HG03342 (cell line): ENCODE measurements around the gene STX5.
"Not testable (repeated sequence)": the region's sequence is repeated elsewhere in the genome, so short reads cannot be mapped to it uniquely, and the experiment has no call there.

ENCODE experiments used
- ATAC-seq: cut with Tn5 transposase; IDR thresholded peaks from one replicate; pipeline ENCODE4 v1.9.1; 2021; ENCODE audit warnings: mild to moderate bottlenecking, moderate library complexity; ENCODE audit not compliant: unreplicated experiment

The STX5 gene

GRCh38 chr11:62788991-62789390 is 42.9 kb downstream of the STX5 start:
- no peak for ATAC-seq

DNA sequence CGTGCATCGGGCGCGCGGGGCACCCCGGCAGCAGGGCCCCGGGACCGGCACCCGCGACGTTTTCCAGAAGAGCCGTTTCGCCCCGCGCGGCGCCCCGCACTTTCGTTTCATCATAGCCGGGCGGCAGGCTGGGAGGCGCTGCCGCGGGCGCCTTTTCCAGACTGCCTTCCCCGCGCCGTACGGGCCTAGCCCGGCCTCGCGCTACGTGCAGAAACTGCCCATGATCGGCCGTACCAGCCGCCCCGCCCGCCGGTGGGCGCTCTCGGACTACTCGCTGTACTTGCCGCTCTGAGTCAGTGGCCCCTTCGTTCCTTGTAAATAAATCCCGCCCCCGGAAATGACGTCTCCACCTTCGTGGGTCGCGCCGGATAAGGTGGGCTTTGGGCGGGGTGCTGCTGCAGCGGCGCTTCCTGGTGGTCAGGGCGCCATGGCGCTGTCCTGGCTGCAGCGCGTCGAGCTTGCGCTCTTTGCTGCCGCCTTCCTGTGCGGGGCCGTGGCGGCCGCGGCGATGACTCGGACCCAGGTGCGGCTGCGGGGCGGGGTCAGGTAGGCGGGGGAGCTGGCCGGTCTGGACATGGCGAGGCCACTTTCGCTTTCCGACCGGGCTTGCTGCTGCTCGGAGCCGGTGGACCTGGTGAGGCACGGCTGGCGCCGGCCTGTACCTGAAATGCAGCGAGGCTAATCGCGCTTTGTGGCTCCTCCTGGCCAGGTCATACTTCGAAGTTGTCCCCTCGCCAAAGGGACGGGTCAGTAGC is 44.7 kb downstream of the STX5 start, which contains the start of gene TMEM179B:
TMEM179B (plus strand) TSS at position 398 of the 755 bp plus-strand sequence; CDS start at position 428, 30 bp downstream.
- peak; percentile 69 for ATAC-seq

- peak; percentile 57 for ATAC-seq
Measured at GRCh38 chr11:62786318-62787004, 45.4 kb downstream of the STX5 start.

DNA sequence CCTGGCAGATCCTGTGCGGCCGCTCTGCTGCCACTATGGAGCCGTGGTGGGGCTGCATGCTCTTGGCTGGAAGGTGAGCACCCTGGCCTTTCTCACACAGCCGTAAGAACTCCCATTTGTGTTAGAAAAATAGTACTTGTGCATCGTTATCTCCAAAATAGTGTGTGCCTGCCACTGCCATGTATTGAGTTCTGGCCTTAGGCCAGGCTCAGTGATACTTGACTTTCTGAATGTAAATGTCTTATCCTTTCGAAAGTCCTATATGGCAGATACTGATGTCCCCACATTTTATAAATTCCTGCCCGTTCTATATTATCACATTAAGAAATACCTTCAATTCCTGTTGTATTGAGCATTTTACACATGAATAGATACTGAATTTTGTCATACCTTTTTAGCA is 49.1 kb downstream of the STX5 start:
- no peak for ATAC-seq

GRCh38 chr11:62778441-62778840 is 53.4 kb downstream of the STX5 start:
- ATAC-seq: no peak

DNA sequence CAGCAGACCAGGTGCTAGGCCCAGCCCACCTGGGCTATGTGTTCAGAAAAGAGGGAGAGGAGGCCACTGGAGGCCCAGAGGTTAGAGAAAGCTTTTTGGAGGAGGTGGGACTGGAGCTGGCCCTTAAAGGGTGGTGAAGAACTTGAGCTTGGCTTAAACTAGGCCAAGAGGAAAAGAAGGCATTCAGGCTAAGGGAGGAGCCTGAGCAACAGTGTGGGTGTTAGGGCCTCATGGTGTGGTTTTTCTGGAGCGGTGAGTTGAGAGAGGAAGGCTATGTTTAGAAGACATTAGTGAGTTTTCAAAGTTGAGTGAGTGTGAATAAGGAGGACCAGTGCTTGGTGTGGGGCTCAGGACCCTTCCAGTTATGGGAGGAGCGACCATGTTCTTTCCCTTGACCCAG is 54.5 kb downstream of the STX5 start:
- ATAC-seq: no peak

DNA sequence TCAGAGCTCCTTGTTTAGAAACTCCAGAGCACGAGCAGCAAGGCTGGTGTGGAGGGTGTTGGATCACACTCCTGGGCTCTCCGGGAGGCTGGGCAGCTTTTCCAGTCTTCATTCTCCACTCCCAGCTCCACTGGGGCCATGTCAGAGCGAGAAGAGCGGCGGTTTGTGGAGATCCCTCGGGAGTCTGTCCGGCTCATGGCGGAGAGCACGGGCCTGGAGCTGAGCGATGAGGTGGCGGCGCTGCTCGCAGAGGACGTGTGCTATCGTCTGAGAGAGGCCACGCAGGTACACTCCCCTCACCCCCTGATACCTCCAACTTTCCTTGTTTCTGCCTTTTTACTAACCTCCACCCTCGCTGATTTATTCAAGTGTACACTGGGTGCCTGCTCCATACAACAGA is 56.2 kb downstream of the STX5 start:
- ATAC-seq: no peak

DNA sequence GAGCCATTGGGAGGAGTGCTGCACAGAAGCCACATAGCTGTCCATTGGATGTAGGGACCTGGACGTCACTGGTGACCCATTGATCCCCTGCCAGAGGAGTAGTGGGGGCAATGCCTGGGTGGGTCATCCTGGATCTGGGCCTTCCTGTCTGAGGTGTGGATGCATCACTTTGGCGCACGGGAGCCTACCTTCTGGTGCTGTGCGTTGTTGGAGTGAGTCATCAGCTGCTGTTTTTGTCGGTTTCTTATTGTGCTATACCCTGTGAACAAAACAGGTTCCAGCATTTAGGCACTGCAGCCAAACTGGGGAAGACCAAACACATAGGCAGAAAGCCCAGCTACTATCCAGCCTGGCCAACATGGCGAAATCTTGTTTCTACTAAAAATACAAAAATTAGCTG is 57.4 kb downstream of the STX5 start:
- ATAC-seq: no peak

- ATAC-seq: peak; percentile 75
Measured at GRCh38 chr11:62771144-62772021, 60.5 kb downstream of the STX5 start, which contains the start of gene TAF6L. Gene TAF6L (plus strand): TSS chr11:62771396. CDS start chr11:62775784, 4,388 bp downstream.

GRCh38 chr11:62770778-62771143 is 61.1 kb downstream of the STX5 start:
- no peak for ATAC-seq

DNA sequence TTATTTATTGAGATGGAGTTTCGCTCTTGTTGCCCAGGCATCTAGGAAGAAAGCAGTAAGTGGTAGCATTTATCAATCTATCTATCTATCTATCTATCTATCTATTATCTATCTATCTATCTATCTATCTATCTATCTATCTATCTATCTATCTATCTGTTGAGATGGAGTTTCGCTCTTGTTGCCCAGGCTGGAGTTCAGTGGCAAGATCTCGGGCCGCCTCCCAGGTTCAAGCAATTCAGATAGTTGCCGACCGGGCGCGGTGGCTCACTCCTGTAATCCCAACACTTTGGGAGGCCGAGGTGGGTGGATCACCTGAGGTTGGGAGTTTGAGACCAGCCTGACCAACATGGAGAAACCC is 71.0 kb downstream of the STX5 start:
- ATAC-seq: not testable (repeated sequence)

DNA sequence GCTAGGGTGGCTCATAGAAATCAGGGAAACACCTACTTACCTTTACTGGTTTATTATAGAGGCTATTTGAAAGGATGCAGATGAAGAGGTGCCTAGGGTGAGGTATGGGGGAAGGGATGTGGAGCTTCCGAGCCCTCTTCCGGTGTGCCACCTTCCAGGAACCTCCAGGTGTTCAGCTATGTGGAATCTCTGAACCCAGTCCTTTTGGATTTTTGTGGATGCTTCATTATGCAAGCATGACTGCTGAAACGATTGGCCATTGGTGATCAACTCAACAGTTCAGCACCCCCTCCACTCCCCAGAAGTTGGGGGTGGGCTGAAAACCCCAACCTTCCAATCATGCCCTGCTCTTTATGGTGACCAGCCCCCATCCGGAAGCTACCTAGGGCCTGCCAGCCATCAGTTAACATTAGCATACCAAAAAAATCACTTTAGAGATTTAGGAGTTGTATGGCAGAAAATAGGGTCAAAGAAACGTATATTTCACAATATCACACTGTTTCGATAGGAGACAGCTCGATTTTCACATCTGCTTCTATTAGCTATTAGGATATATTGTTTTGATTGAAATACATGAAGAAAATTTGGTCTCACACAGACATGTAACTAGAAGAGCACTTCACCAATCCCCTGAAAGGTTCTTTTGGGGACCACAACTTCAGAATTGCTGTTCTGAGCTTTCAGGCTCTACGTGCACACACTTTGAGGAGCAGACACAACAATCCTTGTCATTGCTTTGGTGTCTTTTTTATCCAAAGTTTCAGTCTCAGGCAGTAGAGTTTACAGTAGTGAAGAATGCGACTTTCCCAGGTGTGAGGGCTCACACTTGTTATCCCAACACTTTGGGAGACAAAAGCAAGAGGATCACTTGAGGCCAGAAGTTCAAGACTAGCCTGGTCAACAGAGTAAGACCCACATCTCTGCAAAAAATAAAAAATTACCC is 73.7 kb downstream of the STX5 start:
- ATAC-seq: no peak
